ENCODE results near the gene SMCO3. TPM values are rescaled to one million over a fixed set of nuclear protein-coding genes. Genes with fewer than 3 reads are reported as not detected.

The SMCO3 gene
- total RNA-seq, result 1 to 10 TPM in 1 of 2 donors, under 1 TPM in 1; 0.57 to 1.4 TPM
- long read RNA-seq, donor 1, partial matches to known transcripts, result 0 of 1 reads
- long read RNA-seq, donor 1, other reads (novel, unspliced or antisense), result 1 of 1 reads
- long read RNA-seq, donor 2, result 0 reads

DNA sequence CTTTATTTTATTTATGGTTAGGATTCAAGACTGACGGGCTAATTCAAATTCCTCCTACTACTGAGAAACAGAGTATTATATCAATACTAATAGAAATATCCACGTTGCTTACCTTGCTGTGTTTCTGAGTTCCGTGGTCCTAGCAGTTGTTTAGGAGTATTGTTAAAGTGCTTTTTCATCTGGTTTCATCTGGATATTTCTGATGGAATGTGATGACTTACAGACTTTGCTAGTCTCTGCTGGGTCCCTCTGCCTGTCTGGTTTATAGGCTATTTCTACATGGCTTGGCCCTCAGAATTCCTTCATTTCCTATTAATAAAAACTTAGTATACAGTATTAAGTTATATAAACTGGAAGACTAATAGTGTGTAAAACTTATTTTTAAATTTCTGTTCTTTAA is at the start of gene SMCO3:
Gene SMCO3, minus strand, starts transcription at position 169 of the 400 bp plus-strand sequence. CDS start 7,502 bp downstream, outside the sequence.
- DNase-seq (ENCODE audit: low spot score), result no peak
- intact Hi-C loops (cut with DNase I), result no loop called here

DNA sequence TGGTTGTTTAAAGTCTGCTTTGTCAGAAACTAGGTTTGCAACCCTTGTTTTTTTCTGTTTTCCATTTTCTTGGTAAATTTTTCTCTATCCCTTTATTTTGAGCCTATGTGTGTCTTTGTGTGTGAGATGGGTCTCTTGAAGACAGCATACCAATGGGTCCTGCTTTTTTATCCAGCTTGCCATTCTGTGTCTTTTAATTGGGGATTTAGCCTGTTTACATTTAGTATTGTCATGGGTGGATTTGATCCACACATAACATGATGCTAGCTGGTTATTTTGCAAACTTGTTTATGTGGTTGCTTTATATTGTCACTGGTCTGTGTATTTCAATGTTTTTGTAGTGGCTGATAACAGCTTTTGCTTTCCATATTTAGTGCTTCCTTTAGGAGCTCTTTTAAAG is 46.5 kb upstream of the SMCO3 start:
- intact Hi-C loops (cut with DNase I), result no loop called here
- no peak for DNase-seq (ENCODE audit: low spot score)

DNA sequence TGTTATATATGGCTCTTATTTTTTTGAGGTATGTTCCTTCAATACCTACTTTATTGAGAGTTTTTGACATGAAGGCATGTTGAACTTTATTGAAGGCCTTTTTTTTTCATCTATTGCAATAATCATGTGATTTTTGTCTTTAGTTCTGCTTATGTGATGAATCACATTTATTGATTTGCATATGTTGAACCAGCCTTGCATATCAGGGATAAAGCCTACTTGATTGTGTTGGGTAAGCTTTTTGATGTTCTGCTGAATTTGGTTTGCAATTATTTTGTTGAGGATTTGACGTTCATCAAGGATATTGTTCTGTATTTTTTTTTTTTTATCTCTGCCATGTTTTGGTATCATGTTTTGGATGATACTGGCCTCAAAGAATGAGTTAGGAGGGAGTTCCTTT is 44.5 kb upstream of the SMCO3 start:
- intact Hi-C loops (cut with DNase I), result no loop called here
- DNase-seq (ENCODE audit: low spot score), result no peak

DNA sequence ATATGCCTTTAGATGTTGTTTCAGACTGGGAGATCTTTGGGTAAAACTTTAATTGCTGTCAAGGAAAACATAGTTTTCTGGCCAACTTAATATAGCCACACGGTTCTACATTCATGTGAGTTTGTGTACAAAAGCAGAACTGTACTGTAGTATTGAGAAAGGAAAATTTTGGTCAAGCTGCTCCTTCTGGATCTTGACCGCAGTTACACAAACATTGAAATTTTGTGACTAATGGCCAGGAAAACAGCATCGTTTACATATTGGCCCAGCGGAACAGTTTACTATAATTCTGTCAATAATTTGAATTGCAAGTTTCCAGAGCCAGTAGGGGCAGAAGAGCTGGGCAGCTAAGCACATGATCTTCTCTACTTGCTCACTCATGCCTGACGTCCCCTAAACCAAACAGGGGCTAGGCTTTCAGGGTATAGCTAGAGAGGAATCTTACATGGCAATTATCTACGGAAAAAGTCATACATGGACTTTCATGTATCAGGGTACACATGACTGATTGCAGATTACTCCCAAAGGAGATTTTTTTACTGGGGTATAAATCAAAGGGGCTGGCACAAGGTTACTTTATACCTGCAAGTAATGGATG is 40.7 kb upstream of the SMCO3 start:
- no peak for DNase-seq (ENCODE audit: low spot score)
- intact Hi-C loops (cut with DNase I), result no loop called here

- DNase-seq (ENCODE audit: low spot score), result no peak
- intact Hi-C loops (cut with DNase I), result no loop called here
Measured at GRCh38 chr12:14853961-14854360, 40.0 kb upstream of the SMCO3 start.

- intact Hi-C loops (cut with DNase I), result no loop called here
Measured at GRCh38 chr12:14852880-14853279, 38.9 kb upstream of the SMCO3 start.

DNA sequence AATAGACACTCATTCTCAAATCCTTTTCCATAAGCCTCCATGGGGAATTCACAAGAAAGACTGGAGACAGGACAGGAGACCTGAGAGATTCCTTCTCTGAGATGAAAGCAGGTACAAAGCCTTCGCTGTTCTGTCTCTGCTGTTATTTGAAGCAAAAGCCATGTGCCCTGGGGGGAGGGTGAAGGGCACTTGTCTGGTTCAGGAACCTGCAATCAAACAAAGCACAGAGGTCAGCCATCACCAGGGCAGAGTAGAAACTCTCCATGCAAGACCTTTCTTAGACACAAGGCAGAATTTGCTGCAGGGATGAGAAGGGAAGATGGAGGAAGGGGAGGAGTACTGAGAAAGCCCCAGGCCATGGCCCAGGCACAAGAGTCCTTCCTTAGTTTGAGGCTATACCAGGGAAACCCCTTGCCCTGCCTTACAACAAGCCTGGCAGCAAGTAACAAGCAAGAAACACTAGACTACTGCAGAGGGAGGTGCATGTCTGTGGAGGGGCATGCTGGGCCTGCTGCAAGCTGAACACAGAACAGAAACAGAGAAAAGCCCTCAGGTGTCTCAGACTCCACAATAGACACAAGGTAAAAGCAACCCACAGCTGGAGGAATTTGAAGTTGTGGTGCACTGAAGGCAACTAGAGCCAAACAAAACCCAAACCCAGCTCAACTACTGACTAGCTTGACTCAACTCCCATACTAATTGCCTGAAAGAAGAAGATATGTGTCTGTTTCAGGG is 37.1 kb upstream of the SMCO3 start:
- intact Hi-C loops (cut with DNase I), result no loop called here
- no peak for DNase-seq (ENCODE audit: low spot score)

More at GRCh38 chr12:14852880-14853279, 38.9 kb upstream of the SMCO3 start:
- DNase-seq (ENCODE audit: low spot score), result no peak

GRCh38 chr12:14849661-14850060 is 35.7 kb upstream of the SMCO3 start:
- intact Hi-C loops (cut with DNase I), result loop anchor here in 1 of 2 donors (5.0 to 10.0 kb wide), 4 partner anchors 43 to 415 kb away; partner anchors contain the start of gene RERG
- no peak for DNase-seq (ENCODE audit: low spot score)

GRCh38 chr12:14846876-14847580 is 33.0 kb upstream of the SMCO3 start:
- intact Hi-C loops (cut with DNase I), result loop anchor here in 1 of 2 donors (5.0 to 10.0 kb wide), 4 partner anchors 45 to 418 kb away; partner anchors contain the start of gene RERG
- DNase-seq (ENCODE audit: low spot score), result no peak

GRCh38 chr12:14846042-14846587 is 32.1 kb upstream of the SMCO3 start:
- no peak for DNase-seq (ENCODE audit: low spot score)
- intact Hi-C loops (cut with DNase I), result loop anchor here in 1 of 2 donors (5.0 to 10.0 kb wide), 4 partner anchors 46 to 419 kb away; partner anchors contain the start of gene RERG

DNA sequence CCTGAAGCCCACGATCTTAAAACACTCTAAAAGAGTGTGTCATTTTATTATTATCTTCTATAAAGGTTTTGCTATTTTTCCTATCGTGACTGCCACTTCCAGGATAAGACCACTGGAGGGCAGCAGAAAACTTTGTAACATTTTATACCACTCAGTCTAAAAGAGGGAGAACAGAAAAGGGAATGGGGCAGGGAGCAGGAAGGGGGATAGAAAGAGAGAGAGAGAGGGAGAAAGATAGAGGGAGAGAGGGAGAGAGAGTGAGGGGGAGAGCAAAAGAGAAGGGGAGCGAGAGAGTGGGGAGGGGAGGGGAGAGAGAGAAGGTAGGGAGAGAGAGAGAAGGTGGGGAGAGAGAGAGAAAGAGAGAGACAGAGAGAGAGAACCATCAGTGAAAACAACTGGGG is 31.4 kb upstream of the SMCO3 start:
- intact Hi-C loops (cut with DNase I), result loop anchor here in 1 of 2 donors (5.0 to 10.0 kb wide), 4 partner anchors 47 to 419 kb away; partner anchors contain the start of gene RERG
- DNase-seq (ENCODE audit: low spot score), result no peak

- no peak for DNase-seq (ENCODE audit: low spot score)
- intact Hi-C loops (cut with DNase I), result loop anchor here (5.0 to 10.0 kb wide), 2 partner anchors 153 to 420 kb away; no protein-coding TSS in a partner anchor
Measured at GRCh38 chr12:14844401-14844800, 30.4 kb upstream of the SMCO3 start.

GRCh38 chr12:14843425-14843887 is 29.5 kb upstream of the SMCO3 start, which contains the start of gene ART4:
ART4 (minus strand) TSS chr12:14843526; CDS start chr12:14843113, 413 bp downstream.
- intact Hi-C loops (cut with DNase I), result loop anchor here (5.0 to 10.0 kb wide), 2 partner anchors 154 to 421 kb away; no protein-coding TSS in a partner anchor
- peak; percentile 83 for DNase-seq (ENCODE audit: low spot score)

GRCh38 chr12:14842315-14842714 is 28.3 kb upstream of the SMCO3 start:
- intact Hi-C loops (cut with DNase I), result loop anchor here (5.0 to 10.0 kb wide), 2 partner anchors 155 to 422 kb away; no protein-coding TSS in a partner anchor
- DNase-seq (ENCODE audit: low spot score), result no peak

DNA sequence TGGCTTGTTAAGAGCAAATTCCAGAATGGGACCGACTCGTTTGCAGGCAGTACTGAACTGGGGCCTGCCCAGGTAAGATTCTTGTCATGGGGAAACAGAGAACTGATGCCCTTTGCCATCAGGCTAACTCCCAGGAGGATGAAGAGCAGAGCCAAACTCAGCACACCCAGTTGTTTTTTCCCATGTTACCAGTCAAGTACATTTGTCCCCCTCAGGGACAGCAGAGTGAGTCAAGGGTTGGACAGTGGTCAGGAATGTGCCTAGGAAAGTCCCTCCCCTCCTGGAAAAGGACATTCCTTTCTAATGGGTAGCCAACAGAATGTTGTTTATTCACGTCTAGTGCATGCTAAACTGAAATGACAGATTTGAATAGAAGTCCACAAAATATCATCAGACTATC is 27.8 kb upstream of the SMCO3 start:
- peak; percentile 83 for DNase-seq (ENCODE audit: low spot score)
- intact Hi-C loops (cut with DNase I), result loop anchor here (2.0 to 10.0 kb wide), 3 partner anchors 51 to 423 kb away; no protein-coding TSS in a partner anchor

GRCh38 chr12:14840616-14841015 is 26.6 kb upstream of the SMCO3 start:
- intact Hi-C loops (cut with DNase I), result loop anchor here (2.0 to 10.0 kb wide), 3 partner anchors 52 to 424 kb away; no protein-coding TSS in a partner anchor
- DNase-seq (ENCODE audit: low spot score), result no peak

GRCh38 chr12:14839262-14839661 is 25.3 kb upstream of the SMCO3 start:
- intact Hi-C loops (cut with DNase I), result no loop called here
- DNase-seq (ENCODE audit: low spot score), result no peak

GRCh38 chr12:14836336-14837210 is 22.6 kb upstream of the SMCO3 start:
- DNase-seq (ENCODE audit: low spot score), result no peak
- intact Hi-C loops (cut with DNase I), result no loop called here

All from posterior vena cava (tissue), 2 donors.